ENCODE data around the gene ARHGAP24. TPM values are rescaled to one million over a fixed set of nuclear protein-coding genes. Genes with fewer than 3 reads are reported as not detected.

The ARHGAP24 gene
- total RNA-seq, 1 experiment from 2014 or later, result 2.1 TPM

DNA sequence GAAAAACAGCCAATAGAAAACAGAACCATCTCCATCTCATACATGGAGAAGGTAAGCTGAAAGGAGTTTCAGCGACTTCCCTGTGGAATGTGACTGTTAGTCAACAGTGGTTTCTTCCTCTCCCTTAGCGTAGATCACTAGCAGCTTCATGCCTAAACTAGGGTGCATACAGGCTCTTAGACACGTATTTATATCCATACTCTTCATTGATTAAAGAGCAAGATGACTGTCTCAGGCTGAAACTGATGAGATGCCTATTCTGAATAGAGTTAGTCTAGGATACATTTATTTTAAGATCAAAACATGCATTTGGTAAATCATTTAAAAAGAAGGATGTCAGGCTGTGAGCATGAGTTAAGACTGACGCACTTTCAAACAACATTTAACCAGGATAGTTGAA is 423.3 kb downstream of the ARHGAP24 start:
- H3K4me3 Mint-ChIP-seq, result no peak overlapping the region
- ChIA-PET CTCF (interaction anchor here (0.7 kb wide), 1 partner anchor 197 kb away, joined by 3 read pairs; no protein-coding TSS in a partner anchor), POLR2A (no interaction called here)
- TF ChIP-seq FOXJ3 (CRISPR knock-in tag; IDR thresholded peaks at IDR 0.05; ENCODE audit: borderline replicate concordance) (no peak), USF1 (CRISPR knock-in tag; IDR thresholded peaks at IDR 0.05) (no peak), ZNF423 (CRISPR knock-in tag; IDR thresholded peaks at IDR 0.05) (no peak), NFE2L1 (CRISPR knock-in tag; IDR thresholded peaks at IDR 0.05) (no peak), ETV6 (CRISPR knock-in tag; IDR thresholded peaks at IDR 0.05) (no peak), OVOL2 (CRISPR knock-in tag; IDR thresholded peaks at IDR 0.05; ENCODE audit: borderline replicate concordance) (no peak), ESRRA (CRISPR knock-in tag; IDR thresholded peaks at IDR 0.05; ENCODE audit: borderline replicate concordance) (no peak), EMX1 (CRISPR knock-in tag; IDR thresholded peaks at IDR 0.05) (no peak), RELA (CRISPR knock-in tag; IDR thresholded peaks at IDR 0.05; ENCODE audit: borderline replicate concordance) (no peak), ZNF121 (CRISPR knock-in tag; IDR thresholded peaks at IDR 0.05) (no peak), NR3C1 (CRISPR knock-in tag; conservative IDR thresholded peaks at IDR 0.05; ENCODE audit: low read depth) (no peak), ZBTB21 (CRISPR knock-in tag; IDR thresholded peaks at IDR 0.05; ENCODE audit: borderline replicate concordance) (no peak), NR1H2 (CRISPR knock-in tag; IDR thresholded peaks at IDR 0.05) (no peak), SOX15 (CRISPR knock-in tag; IDR thresholded peaks at IDR 0.05) (no peak)
- TF ChIP-seq, protein P1, sequence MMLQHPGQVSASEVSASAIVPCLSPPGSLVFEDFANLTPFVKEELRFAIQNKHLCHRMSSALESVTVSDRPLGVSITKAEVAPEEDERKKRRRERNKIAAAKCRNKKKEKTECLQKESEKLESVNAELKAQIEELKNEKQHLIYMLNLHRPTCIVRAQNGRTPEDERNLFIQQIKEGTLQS (CRISPR knock-in tag; conservative IDR thresholded peaks at IDR 0.05), result no peak
- TF ChIP-seq, protein P2, sequence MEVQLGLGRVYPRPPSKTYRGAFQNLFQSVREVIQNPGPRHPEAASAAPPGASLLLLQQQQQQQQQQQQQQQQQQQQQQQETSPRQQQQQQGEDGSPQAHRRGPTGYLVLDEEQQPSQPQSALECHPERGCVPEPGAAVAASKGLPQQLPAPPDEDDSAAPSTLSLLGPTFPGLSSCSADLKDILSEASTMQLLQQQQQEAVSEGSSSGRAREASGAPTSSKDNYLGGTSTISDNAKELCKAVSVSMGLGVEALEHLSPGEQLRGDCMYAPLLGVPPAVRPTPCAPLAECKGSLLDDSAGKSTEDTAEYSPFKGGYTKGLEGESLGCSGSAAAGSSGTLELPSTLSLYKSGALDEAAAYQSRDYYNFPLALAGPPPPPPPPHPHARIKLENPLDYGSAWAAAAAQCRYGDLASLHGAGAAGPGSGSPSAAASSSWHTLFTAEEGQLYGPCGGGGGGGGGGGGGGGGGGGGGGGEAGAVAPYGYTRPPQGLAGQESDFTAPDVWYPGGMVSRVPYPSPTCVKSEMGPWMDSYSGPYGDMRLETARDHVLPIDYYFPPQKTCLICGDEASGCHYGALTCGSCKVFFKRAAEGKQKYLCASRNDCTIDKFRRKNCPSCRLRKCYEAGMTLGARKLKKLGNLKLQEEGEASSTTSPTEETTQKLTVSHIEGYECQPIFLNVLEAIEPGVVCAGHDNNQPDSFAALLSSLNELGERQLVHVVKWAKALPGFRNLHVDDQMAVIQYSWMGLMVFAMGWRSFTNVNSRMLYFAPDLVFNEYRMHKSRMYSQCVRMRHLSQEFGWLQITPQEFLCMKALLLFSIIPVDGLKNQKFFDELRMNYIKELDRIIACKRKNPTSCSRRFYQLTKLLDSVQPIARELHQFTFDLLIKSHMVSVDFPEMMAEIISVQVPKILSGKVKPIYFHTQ (CRISPR knock-in tag; IDR thresholded peaks at IDR 0.05), result no peak
- TF ChIP-seq, protein P3, sequence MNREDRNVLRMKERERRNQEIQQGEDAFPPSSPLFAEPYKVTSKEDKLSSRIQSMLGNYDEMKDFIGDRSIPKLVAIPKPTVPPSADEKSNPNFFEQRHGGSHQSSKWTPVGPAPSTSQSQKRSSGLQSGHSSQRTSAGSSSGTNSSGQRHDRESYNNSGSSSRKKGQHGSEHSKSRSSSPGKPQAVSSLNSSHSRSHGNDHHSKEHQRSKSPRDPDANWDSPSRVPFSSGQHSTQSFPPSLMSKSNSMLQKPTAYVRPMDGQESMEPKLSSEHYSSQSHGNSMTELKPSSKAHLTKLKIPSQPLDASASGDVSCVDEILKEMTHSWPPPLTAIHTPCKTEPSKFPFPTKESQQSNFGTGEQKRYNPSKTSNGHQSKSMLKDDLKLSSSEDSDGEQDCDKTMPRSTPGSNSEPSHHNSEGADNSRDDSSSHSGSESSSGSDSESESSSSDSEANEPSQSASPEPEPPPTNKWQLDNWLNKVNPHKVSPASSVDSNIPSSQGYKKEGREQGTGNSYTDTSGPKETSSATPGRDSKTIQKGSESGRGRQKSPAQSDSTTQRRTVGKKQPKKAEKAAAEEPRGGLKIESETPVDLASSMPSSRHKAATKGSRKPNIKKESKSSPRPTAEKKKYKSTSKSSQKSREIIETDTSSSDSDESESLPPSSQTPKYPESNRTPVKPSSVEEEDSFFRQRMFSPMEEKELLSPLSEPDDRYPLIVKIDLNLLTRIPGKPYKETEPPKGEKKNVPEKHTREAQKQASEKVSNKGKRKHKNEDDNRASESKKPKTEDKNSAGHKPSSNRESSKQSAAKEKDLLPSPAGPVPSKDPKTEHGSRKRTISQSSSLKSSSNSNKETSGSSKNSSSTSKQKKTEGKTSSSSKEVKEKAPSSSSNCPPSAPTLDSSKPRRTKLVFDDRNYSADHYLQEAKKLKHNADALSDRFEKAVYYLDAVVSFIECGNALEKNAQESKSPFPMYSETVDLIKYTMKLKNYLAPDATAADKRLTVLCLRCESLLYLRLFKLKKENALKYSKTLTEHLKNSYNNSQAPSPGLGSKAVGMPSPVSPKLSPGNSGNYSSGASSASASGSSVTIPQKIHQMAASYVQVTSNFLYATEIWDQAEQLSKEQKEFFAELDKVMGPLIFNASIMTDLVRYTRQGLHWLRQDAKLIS (CRISPR knock-in tag; IDR thresholded peaks at IDR 0.05; ENCODE audit: borderline replicate concordance), result no peak
- H3K4me1 Mint-ChIP-seq, result no peaks in the 10 kb centered on the region
- H3K36me3 Mint-ChIP-seq, result no peaks in the 10 kb centered on the region
- no peak for ATAC-seq
- DNase-seq (ENCODE audit: low spot score), result no peak
- H3K27ac Mint-ChIP-seq, result no peak overlapping the region
- no peaks in the 10 kb centered on the region; the same call in 1 of the 2 replicates for H3K9me3 Mint-ChIP-seq
- H3K27me3 Mint-ChIP-seq (ENCODE audit: low read depth), result no peaks in the 10 kb centered on the region

- no peaks in the 10 kb centered on the region for H3K27me3 Mint-ChIP-seq (ENCODE audit: low read depth)
- CTCF ChIA-PET, result no interaction called here
- no peaks in the 10 kb centered on the region for H3K4me1 Mint-ChIP-seq
- ATAC-seq (no peak), DNase-seq (ENCODE audit: low spot score) (no peak)
- H3K9me3 Mint-ChIP-seq, result no peaks in the 10 kb centered on the region
- no peaks in the 10 kb centered on the region for H3K36me3 Mint-ChIP-seq
- no peak overlapping the region for H3K27ac Mint-ChIP-seq
- H3K4me3 Mint-ChIP-seq, result no peak overlapping the region
- POLR2A ChIA-PET, result no interaction called here
- TF ChIP-seq FOXJ3 (CRISPR knock-in tag; IDR thresholded peaks at IDR 0.05; ENCODE audit: borderline replicate concordance) (no peak), NFYB (CRISPR knock-in tag; conservative IDR thresholded peaks at IDR 0.05; ENCODE audit: low read depth) (no peak), FOXP1 (CRISPR knock-in tag; IDR thresholded peaks at IDR 0.05; ENCODE audit: borderline replicate concordance) (no peak), ZBTB21 (CRISPR knock-in tag; IDR thresholded peaks at IDR 0.05; ENCODE audit: borderline replicate concordance) (no peak), ZNF671 (CRISPR knock-in tag; IDR thresholded peaks at IDR 0.05) (no peak), ELF4 (CRISPR knock-in tag; IDR thresholded peaks at IDR 0.05; ENCODE audit: low read depth) (no peak)
- TF ChIP-seq, protein P4, sequence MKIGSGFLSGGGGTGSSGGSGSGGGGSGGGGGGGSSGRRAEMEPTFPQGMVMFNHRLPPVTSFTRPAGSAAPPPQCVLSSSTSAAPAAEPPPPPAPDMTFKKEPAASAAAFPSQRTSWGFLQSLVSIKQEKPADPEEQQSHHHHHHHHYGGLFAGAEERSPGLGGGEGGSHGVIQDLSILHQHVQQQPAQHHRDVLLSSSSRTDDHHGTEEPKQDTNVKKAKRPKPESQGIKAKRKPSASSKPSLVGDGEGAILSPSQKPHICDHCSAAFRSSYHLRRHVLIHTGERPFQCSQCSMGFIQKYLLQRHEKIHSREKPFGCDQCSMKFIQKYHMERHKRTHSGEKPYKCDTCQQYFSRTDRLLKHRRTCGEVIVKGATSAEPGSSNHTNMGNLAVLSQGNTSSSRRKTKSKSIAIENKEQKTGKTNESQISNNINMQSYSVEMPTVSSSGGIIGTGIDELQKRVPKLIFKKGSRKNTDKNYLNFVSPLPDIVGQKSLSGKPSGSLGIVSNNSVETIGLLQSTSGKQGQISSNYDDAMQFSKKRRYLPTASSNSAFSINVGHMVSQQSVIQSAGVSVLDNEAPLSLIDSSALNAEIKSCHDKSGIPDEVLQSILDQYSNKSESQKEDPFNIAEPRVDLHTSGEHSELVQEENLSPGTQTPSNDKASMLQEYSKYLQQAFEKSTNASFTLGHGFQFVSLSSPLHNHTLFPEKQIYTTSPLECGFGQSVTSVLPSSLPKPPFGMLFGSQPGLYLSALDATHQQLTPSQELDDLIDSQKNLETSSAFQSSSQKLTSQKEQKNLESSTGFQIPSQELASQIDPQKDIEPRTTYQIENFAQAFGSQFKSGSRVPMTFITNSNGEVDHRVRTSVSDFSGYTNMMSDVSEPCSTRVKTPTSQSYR (CRISPR knock-in tag; IDR thresholded peaks at IDR 0.05), result no peak
Measured at GRCh38 chr4:85901500-85901899, 426.6 kb downstream of the ARHGAP24 start.
